B cell (primary cell): Measurements from ENCODE around the gene CHST11. TPM values are rescaled to one million over a fixed set of nuclear protein-coding genes. Genes with fewer than 3 reads are reported as not detected.

Experiments
- ATAC-seq: fragments of 200-7000 bp; cut with Tn5 transposase; one replicate; pipeline ENCODE4 v1.10.0; 2021; ENCODE audit warnings: low read depth, mild to moderate bottlenecking, moderate number of reproducible peaks, moderate library complexity
- CTCF ChIA-PET: fragments of 350-600 bp; sonication (Branson Sonifier 250); formaldehyde crosslinking; loops from one replicate; lab custom pipeline; 2021; ENCODE audit warnings: antibody characterized with exemption, inconsistent platforms; lab: Charles Lee
- POLR2A ChIA-PET: fragments of 350-600 bp; sonication (Branson Sonifier 250); formaldehyde crosslinking; loops from one replicate; lab custom pipeline; 2021; ENCODE audit warnings: antibody characterized with exemption; lab: Charles Lee
- DNase-seq: peaks from one replicate; pipeline ENCODE4 v3.0.0; 2013
- H2AFZ ChIP-seq: 2 replicates; pipeline ENCODE4 v1.6.1; 2012; ENCODE audit warnings: mild to moderate bottlenecking, low read depth, low read length; ENCODE audit not compliant: insufficient read depth, poor library complexity, severe bottlenecking
- H3K27ac ChIP-seq, 2 donors: 1 replicate in 1 of 2; 2 replicates in 1 of 2; pipeline ENCODE4 v1.5.1; 2012 to 2013; ENCODE audit warnings: low read length in 2 of 2, mild to moderate bottlenecking in 2 of 2, moderate library complexity in 1 of 2
- H3K27me3 ChIP-seq, 4 experiments: fragments of 200-600 bp in 1 of 4; sonication (generic) in 1 of 4; replicated peaks in 1 of 4; 1 replicate in 2 of 4; 2 replicates in 2 of 4; pipeline versions ENCODE4 v1.6.1 to v1.7.0; 2013 to 2016; ENCODE audit warnings: low read length in 3 of 4, mild to moderate bottlenecking in 2 of 4, mixed read lengths in 1 of 4, moderate library complexity in 1 of 4; ENCODE audit not compliant: insufficient read depth in 4 of 4, control insufficient read depth in 3 of 4; ENCODE audit errors: control extremely low read depth in 1 of 4
- H3K36me3 ChIP-seq, 2 experiments: replicated peaks in 1 of 2; 1 replicate in 1 of 2; 2 replicates in 1 of 2; pipeline versions ENCODE4 v1.6.1 to v1.7.1; 2013; ENCODE audit warnings: low read length in 1 of 2; ENCODE audit not compliant: insufficient read depth in 2 of 2, control insufficient read depth in 1 of 2; ENCODE audit errors: control extremely low read depth in 1 of 2, extremely low read depth in 1 of 2
- H3K4me1 ChIP-seq, 2 donors: fragments of 200-600 bp in 1 of 2; sonication (generic) in 1 of 2; 1 replicate in 1 of 2; 2 replicates in 1 of 2; pipeline versions ENCODE4 v1.5.1 to v1.6.1; 2013 to 2017; ENCODE audit warnings: low read length in 2 of 2; ENCODE audit not compliant: control insufficient read depth in 2 of 2, insufficient read depth in 2 of 2
- H3K4me2 ChIP-seq: replicated peaks from 2 replicates; pipeline ENCODE3; 2012; ENCODE audit warnings: mild to moderate bottlenecking, low read depth, low read length; ENCODE audit not compliant: poor library complexity, severe bottlenecking
- H3K4me3 ChIP-seq, 5 experiments: fragments of 200-600 bp in 1 of 5; sonication (generic) in 1 of 5; 1 replicate in 3 of 5; 2 replicates in 2 of 5; pipeline versions ENCODE4 v1.5.1 to v1.7.0; 2011 to 2016; ENCODE audit warnings: low read length in 4 of 5, mild to moderate bottlenecking in 4 of 5, low read depth in 2 of 5, control low read depth in 1 of 5, moderate library complexity in 1 of 5; ENCODE audit not compliant: insufficient read depth in 1 of 5; ENCODE audit errors: control extremely low read depth in 1 of 5, extremely low read depth in 1 of 5
- H3K79me2 ChIP-seq: fragments of 200-600 bp; sonication (generic); one replicate; pipeline ENCODE4 v1.6.0; 2016; ENCODE audit warnings: low read length; ENCODE audit not compliant: control insufficient read depth, insufficient read depth
- H3K9ac ChIP-seq: fragments of 200-600 bp; sonication (generic); 2 replicates; pipeline ENCODE4 v1.6.1; 2017; ENCODE audit warnings: mild to moderate bottlenecking, low read length, moderate library complexity
- H3K9me3 ChIP-seq, 3 donors: one replicate each; pipeline versions ENCODE4 v1.6.1 to v1.7.1; 2013; ENCODE audit warnings: low read length in 2 of 3; ENCODE audit not compliant: control insufficient read depth in 2 of 3, insufficient read depth in 1 of 3; ENCODE audit errors: control extremely low read depth in 1 of 3
- H4K20me1 ChIP-seq: 2 replicates; pipeline ENCODE4 v1.6.0; 2012; ENCODE audit warnings: mild to moderate bottlenecking, low read length; ENCODE audit not compliant: insufficient read depth, control insufficient read depth, poor library complexity, severe bottlenecking
- H3K27ac Mint-ChIP-seq: one replicate; pipeline ENCODE4 v1.8.0; 2021; ENCODE audit warnings: mixed read lengths
- H3K27me3 Mint-ChIP-seq: one replicate; pipeline ENCODE4 v1.8.0; 2021; ENCODE audit warnings: mixed read lengths
- H3K4me1 Mint-ChIP-seq: one replicate; pipeline ENCODE4 v1.8.0; 2021; ENCODE audit warnings: mixed read lengths
- H3K4me3 Mint-ChIP-seq: one replicate; pipeline ENCODE4 v1.8.0; 2021; ENCODE audit warnings: mixed read lengths
- H3K9me3 Mint-ChIP-seq: one replicate; pipeline ENCODE4 v1.8.0; 2022; ENCODE audit warnings: mixed read lengths; ENCODE audit not compliant: insufficient read depth
- EZH2 ChIP-seq: IDR thresholded peaks from 2 replicates; pipeline ENCODE4 v1.6.1; 2012; ENCODE audit warnings: borderline replicate concordance, low read depth, mild to moderate bottlenecking, moderate library complexity, low read length; ENCODE audit not compliant: insufficient read depth, poor library complexity, severe bottlenecking
- WGBS: methylation state at CpG from one replicate; pipeline ENCODE4 v1.1.5; 2013; ENCODE audit warnings: missing lambda C conversion rate; ENCODE audit not compliant: insufficient coverage; 5-methylcytosine and 5-hydroxymethylcytosine counted together
- intact Hi-C: fragments of 100-400 bp; cut with micrococcal nuclease; formaldehyde crosslinking; loops from one replicate; pipeline ENCODE4 v1.10.0; 2022
- polyA plus RNA-seq: library from polyadenylated mRNA; depleted of rRNA; stranded (reverse); fragments of >200 nt; gene quantifications from 2 replicates; pipeline ENCODE4 v1.2.3, GENCODE V29; 2012
- total RNA-seq, 2 donors: library from RNA; stranded (reverse); fragments of 120-200 nt in 1 of 2; gene quantifications; 1 replicate in 1 of 2; 2 replicates in 1 of 2; pipeline versions ENCODE4 v1.2.3 to v1.2.4, GENCODE V29; 2013 to 2022
- TF ChIP-seq, protein P1 (sequence below): fragments of 200-600 bp; IDR thresholded peaks from one replicate; pipeline ENCODE4 v1.8.0; 2022; ENCODE audit warnings: antibody characterized with exemption, mild to moderate bottlenecking

CHST11 gene
- total and polyA plus RNA-seq, 2 donors (not counting 1 experiment from before 2014, with no cell fraction given): 46.3 to 152 TPM

DNA sequence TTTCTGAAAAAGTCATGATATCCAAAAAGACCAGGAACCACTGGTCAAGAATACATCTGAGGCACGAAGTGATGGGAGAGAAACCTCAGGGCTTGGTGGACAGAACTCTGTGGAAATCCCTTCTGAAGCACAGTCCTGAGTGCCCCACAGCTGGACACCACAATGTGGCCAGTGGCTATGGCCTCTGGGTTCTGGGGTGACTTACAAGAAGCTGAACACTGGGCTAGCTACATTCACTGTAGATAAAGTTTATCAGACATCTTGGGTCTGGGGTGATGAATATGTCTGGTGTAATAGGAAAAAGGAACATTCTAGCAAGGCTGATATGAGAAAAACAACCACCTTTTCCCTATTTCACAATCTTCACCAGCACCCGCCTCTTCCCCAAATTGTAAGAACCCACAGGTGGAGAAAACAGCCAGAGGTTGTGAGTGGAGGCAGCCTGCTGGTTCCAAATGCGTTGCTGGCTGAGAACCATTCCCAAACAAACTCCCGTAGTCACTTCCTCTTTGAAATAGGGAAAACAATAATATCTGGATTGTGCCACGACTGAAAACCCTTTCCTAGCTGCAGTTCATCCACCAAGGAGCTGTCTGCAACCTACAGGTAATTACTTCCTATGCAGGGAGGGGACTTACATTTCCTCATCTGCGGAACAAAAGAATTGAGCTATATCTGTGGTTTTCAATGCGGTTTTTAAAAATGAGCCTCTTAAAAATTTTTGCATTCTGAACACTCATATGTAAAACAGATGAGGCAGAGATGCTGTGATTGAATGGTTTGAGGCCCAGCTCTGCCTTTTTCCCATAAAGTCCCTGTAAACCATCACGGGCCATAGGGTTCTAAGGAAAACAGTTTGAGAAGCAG, 307.7 kb downstream of the CHST11 start:
- Histone ChIP-seq H3K9ac (no peak overlapping the region), H4K20me1 (peaks cover 18% of the 10 kb centered on the region), H3K79me2 (no peaks in the 10 kb centered on the region), H3K27me3 (peaks cover 0 to 17% (median 14%) of the 10 kb centered on the region in 4 experiments), H2AFZ (no peak overlapping the region), H3K4me2 (peak overlapping the region; percentile 48), H3K27ac (no peak overlapping the region), H3K9me3 (no peaks in the 10 kb centered on the region), H3K4me1 (peaks cover 18% of the 10 kb centered on the region in 2 donors), H3K4me3 (no peak overlapping the region), H3K36me3 (no peaks in the 10 kb centered on the region)
- Mint-ChIP-seq H3K9me3 (no peaks in the 10 kb centered on the region), H3K4me3 (no peak overlapping the region), H3K4me1 (peaks cover 26% of the 10 kb centered on the region), H3K27ac (peak overlapping the region; percentile 2), H3K27me3 (peaks cover 10% of the 10 kb centered on the region)
- TF ChIP-seq EZH2: no peak
- TF ChIP-seq, protein P1, sequence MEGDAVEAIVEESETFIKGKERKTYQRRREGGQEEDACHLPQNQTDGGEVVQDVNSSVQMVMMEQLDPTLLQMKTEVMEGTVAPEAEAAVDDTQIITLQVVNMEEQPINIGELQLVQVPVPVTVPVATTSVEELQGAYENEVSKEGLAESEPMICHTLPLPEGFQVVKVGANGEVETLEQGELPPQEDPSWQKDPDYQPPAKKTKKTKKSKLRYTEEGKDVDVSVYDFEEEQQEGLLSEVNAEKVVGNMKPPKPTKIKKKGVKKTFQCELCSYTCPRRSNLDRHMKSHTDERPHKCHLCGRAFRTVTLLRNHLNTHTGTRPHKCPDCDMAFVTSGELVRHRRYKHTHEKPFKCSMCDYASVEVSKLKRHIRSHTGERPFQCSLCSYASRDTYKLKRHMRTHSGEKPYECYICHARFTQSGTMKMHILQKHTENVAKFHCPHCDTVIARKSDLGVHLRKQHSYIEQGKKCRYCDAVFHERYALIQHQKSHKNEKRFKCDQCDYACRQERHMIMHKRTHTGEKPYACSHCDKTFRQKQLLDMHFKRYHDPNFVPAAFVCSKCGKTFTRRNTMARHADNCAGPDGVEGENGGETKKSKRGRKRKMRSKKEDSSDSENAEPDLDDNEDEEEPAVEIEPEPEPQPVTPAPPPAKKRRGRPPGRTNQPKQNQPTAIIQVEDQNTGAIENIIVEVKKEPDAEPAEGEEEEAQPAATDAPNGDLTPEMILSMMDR: no peak
- 60% methylated on average over 2 of the region's 8 CpGs for WGBS
- CTCF ChIA-PET: interaction anchor here (0.9 to 3.8 kb wide), 3 partner anchors 11 to 382 kb away, joined by 3 to 19 read pairs (median 5); no protein-coding TSS in a partner anchor
- intact Hi-C loops: no loop called here
- peak; percentile 48 for ATAC-seq
- POLR2A ChIA-PET: no interaction called here
- DNase-seq: peak; percentile 56

DNA sequence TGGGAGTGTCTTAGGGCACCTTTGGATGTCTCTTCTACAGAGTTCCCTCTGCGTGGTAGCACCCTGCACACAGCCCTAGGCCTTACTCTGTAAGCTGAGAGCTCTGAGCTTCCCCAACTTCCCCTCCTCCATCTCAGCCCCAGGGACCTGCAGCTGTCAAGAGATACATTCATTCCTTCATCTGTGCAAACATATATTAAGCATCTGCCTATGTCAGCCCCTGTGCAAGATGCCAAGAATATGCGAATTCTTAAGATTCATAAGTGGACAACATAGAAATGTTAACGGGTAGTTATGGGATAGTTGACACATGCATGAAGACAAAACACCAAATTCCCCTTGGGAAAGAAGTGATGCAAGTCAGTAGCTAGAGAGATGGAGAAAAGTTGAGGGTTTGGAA, 310.5 kb downstream of the CHST11 start:
- no peak overlapping the region for H3K4me3 ChIP-seq
- ATAC-seq: no peak
- peaks cover 0 to 3% (median 2%) of the 10 kb centered on the region in 3 donors for H3K9me3 ChIP-seq
- no peaks in the 10 kb centered on the region for H3K9me3 Mint-ChIP-seq
- peaks cover 0 to 19% (median 16%) of the 10 kb centered on the region in 4 experiments for H3K27me3 ChIP-seq
- no peaks in the 10 kb centered on the region for H3K79me2 ChIP-seq
- H3K4me1 ChIP-seq: peaks cover 18% of the 10 kb centered on the region in 2 donors
- ChIA-PET CTCF (interaction anchor here (1.0 kb wide), 1 partner anchor 385 kb away, joined by 5 read pairs; no protein-coding TSS in a partner anchor), POLR2A (no interaction called here)
- no peak overlapping the region for H3K4me3 Mint-ChIP-seq
- no peaks in the 10 kb centered on the region for H3K36me3 ChIP-seq
- peaks cover 7% of the 10 kb centered on the region for H4K20me1 ChIP-seq
- no peak overlapping the region for H2AFZ ChIP-seq
- DNase-seq: no peak
- TF ChIP-seq EZH2: no peak
- TF ChIP-seq, protein P1: no peak
- H3K4me1 Mint-ChIP-seq: peaks cover 25% of the 10 kb centered on the region
- WGBS: 100% methylated on average over 3 of the region's 3 CpGs
- intact Hi-C loops: no loop called here
- H3K27me3 Mint-ChIP-seq: peaks cover 19% of the 10 kb centered on the region
- H3K9ac ChIP-seq: no peak overlapping the region
- no peak overlapping the region for H3K27ac Mint-ChIP-seq
- H3K27ac ChIP-seq: no peak overlapping the region
- H3K4me2 ChIP-seq: no peak overlapping the region
